Stimulated activated naive CD8-positive, alpha-beta T cell treated with anti-CD3 and anti-CD28 coated beads, Interleukin-15, amount 100 ng/mL, for 72 hours (primary cell): ENCODE data around the gene UST.

ENCODE experiments used
- ATAC-seq: fragments of 150-1000 bp; cut with Tn5 transposase; 2 replicates; pipeline ENCODE4 v1.10.0; 2021; ENCODE audit warnings: mild to moderate bottlenecking, moderate library complexity
- DNase-seq, 2 donors: peaks; one replicate each; pipeline ENCODE4 v3.0.0; 2021 to 2022
- H3K27ac Mint-ChIP-seq, 2 donors: one replicate each; pipeline ENCODE4 v1.8.0; 2022; ENCODE audit warnings: mild to moderate bottlenecking in 2 of 2, mixed read lengths in 2 of 2, moderate library complexity in 2 of 2
- H3K27me3 Mint-ChIP-seq: one replicate; pipeline ENCODE4 v1.8.0; 2022; ENCODE audit warnings: mixed read lengths
- H3K4me1 Mint-ChIP-seq: one replicate; pipeline ENCODE4 v1.8.0; 2022; ENCODE audit warnings: mild to moderate bottlenecking, mixed read lengths
- H3K4me3 Mint-ChIP-seq, 2 donors: one replicate each; pipeline ENCODE4 v1.8.0; 2022; ENCODE audit warnings: mild to moderate bottlenecking in 2 of 2, mixed read lengths in 2 of 2, moderate library complexity in 1 of 2
- H3K9me3 Mint-ChIP-seq, 2 donors: one replicate each; pipeline ENCODE4 v1.8.0; 2022; ENCODE audit warnings: mixed read lengths in 2 of 2

UST gene

DNA sequence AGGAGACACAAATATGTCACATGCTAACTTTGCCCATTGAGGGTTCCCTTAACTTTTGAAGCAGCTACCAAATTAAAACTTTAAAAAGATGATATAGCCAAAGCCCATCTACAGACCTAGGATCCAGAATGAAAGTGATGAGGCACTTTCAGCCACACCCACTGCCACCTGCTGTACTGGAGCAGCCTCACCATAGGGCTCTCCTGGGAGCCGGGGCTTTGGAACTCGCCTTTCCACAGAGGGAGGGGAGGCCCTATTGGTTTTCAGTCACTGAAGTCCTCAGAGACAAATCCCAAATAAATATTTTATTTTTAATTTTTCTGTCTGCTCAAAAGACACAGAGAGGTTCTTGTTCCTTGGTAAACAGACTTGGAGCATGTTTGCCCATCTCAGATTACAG lies 332.6 kb downstream of the UST start:
- no peak overlapping the region for H3K27ac Mint-ChIP-seq
- no peak overlapping the region for H3K4me3 Mint-ChIP-seq
- peaks cover 57% of the 10 kb centered on the region for H3K4me1 Mint-ChIP-seq
- DNase-seq (no peak), ATAC-seq (no peak)
- no peaks in the 10 kb centered on the region for H3K9me3 Mint-ChIP-seq
- no peaks in the 10 kb centered on the region for H3K27me3 Mint-ChIP-seq

GRCh38 chr6:149079911-149080491 lies 333.2 kb downstream of the UST start:
- DNase-seq, result no peak
- no peak for ATAC-seq
- H3K4me1 Mint-ChIP-seq, result peaks cover 62% of the 10 kb centered on the region
- no peaks in the 10 kb centered on the region for H3K27me3 Mint-ChIP-seq
- H3K4me3 Mint-ChIP-seq, result no peak overlapping the region
- no peak overlapping the region for H3K27ac Mint-ChIP-seq
- no peaks in the 10 kb centered on the region for H3K9me3 Mint-ChIP-seq

DNA sequence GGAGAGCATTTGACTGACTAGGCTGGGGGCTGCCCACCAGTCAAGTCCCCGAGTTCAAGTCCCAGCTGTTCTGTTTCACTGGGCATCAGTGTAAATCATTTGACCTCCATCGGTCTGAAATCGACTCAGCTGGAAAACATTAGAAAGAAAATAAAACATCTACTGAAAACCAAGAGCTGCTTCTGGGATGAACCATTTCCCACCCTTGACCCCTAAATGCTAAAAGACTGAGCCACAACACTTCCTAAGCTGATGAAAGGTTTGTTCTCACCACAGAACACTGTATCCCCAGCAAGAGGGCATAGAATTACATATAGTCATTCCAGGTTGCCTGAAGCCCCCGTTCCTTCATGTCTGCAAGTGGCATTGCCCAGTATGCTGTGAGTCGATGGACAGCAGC lies 333.7 kb downstream of the UST start:
- no peak overlapping the region for H3K4me3 Mint-ChIP-seq
- no peaks in the 10 kb centered on the region for H3K27me3 Mint-ChIP-seq
- H3K4me1 Mint-ChIP-seq, result peaks cover 63% of the 10 kb centered on the region
- H3K27ac Mint-ChIP-seq, result no peak overlapping the region
- ATAC-seq (no peak), DNase-seq (no peak)
- peaks cover 0 to 4% of the 10 kb centered on the region in 2 donors for H3K9me3 Mint-ChIP-seq

- no peak for ATAC-seq
- DNase-seq, result no peak
- Mint-ChIP-seq H3K27me3 (no peaks in the 10 kb centered on the region), H3K9me3 (peaks cover 0 to 4% of the 10 kb centered on the region in 2 donors), H3K4me3 (no peak overlapping the region), H3K27ac (no peak overlapping the region), H3K4me1 (peaks cover 63% of the 10 kb centered on the region)
Observed at GRCh38 chr6:149081281-149081680, 334.5 kb downstream of the UST start.

DNA sequence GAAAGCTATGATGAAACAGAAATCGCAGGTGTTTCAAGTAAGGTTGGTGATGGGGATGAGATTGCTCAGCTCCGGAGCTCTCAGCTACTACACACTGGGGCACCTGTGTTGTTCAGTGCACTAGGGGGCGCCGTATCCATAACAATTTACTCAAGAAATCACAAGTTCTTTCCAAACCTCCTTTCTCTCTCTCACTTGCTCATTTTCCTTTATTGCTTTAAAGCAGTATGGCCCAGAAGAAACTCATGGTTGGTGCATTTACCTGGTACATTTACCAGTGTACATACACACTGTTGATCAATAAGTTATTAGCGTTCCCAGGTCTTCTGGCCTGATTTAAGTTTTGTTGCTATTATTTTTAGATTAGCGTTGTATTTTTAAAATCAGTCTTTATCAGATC lies 335.5 kb downstream of the UST start:
- no peak overlapping the region for H3K27ac Mint-ChIP-seq
- DNase-seq (peak; percentile 77 to 85), ATAC-seq (peak; percentile 86)
- H3K4me3 Mint-ChIP-seq, result peak overlapping the region in 1 of 2 donors; percentile 48
- H3K4me1 Mint-ChIP-seq, result peaks cover 61% of the 10 kb centered on the region
- H3K27me3 Mint-ChIP-seq, result no peaks in the 10 kb centered on the region
- H3K9me3 Mint-ChIP-seq, result peaks cover 0 to 4% of the 10 kb centered on the region in 2 donors

DNA sequence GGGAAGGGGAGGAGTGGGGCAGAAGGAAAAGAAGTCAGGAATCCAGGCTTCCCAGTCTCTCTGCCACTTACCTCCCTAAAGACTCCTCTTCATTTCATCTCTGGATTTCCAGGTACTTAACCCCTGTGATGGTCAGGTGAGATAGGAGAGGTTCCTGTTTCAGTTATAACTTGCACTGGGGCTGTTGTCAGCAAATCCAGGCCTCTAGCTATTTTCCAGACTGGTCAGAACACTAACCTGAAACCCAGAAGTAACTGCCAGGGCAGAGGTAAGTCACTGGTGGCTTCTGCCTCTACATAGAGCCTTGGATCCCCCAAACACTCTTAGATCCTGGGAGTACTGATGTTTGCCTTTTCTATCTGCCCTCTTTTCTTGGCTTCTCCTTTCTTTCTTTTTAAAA lies 337.2 kb downstream of the UST start:
- no peaks in the 10 kb centered on the region for H3K27me3 Mint-ChIP-seq
- peak overlapping the region in 1 of 2 donors; percentile 65 for H3K4me3 Mint-ChIP-seq
- H3K9me3 Mint-ChIP-seq, result peaks cover 0 to 4% of the 10 kb centered on the region in 2 donors
- no peak for ATAC-seq
- H3K4me1 Mint-ChIP-seq, result peaks cover 66% of the 10 kb centered on the region
- peak overlapping the region in 1 of 2 donors; percentile 96 for H3K27ac Mint-ChIP-seq
- no peak for DNase-seq

GRCh38 chr6:149084808-149085556 lies 338.2 kb downstream of the UST start:
- peaks cover 0 to 4% of the 10 kb centered on the region in 2 donors for H3K9me3 Mint-ChIP-seq
- ATAC-seq (peak; percentile 68), DNase-seq (no peak)
- no peaks in the 10 kb centered on the region for H3K27me3 Mint-ChIP-seq
- H3K4me3 Mint-ChIP-seq, result peak overlapping the region in 1 of 2 donors; percentile 65
- peaks cover 66% of the 10 kb centered on the region for H3K4me1 Mint-ChIP-seq
- peak overlapping the region; percentile 6 to 96 for H3K27ac Mint-ChIP-seq

DNA sequence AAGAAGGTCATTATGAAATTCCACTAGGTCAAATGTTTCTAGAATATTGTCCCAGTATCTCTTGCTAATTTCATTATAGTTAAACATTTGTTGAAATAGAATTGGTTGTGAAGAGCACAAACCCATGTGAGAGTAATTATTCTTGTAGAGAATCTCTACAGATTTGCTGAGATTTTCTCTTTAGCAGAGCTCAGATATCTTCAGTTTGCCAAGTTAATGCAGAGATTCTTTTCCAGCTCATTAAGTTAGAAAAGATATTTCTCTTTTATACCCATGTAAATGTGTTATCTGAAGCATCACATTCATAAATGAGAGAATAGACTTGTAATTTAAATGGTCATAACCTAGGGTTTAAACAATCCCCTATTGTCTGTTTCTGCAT lies 338.7 kb downstream of the UST start:
- peaks cover 0 to 4% of the 10 kb centered on the region in 2 donors for H3K9me3 Mint-ChIP-seq
- peak overlapping the region; percentile 6 to 96 for H3K27ac Mint-ChIP-seq
- H3K27me3 Mint-ChIP-seq, result no peaks in the 10 kb centered on the region
- H3K4me3 Mint-ChIP-seq, result peak overlapping the region in 1 of 2 donors; percentile 47
- ATAC-seq (no peak), DNase-seq (no peak)
- peaks cover 68% of the 10 kb centered on the region for H3K4me1 Mint-ChIP-seq

DNA sequence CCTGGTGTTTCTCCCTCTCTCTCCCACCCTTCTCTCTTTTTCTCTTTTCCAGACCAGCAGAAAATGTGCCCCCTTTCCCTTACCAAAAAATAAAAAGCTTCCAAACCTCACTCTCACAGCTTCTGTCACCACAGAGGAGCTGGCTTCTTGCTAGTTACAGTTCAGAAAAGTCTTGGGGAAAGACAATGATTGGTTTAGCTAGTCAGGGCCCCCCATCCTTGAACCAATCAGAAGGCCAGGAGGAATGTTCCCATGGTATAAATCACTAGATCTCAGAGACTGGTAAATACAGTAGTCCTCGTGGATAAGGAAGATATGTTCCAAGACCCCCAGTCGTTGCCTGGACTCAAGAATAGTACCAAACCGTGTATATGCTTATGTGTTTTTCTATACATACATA lies 339.5 kb downstream of the UST start:
- ATAC-seq (no peak), DNase-seq (no peak)
- Mint-ChIP-seq H3K4me3 (no peak overlapping the region), H3K27me3 (no peaks in the 10 kb centered on the region), H3K4me1 (peaks cover 66% of the 10 kb centered on the region), H3K9me3 (peaks cover 0 to 4% of the 10 kb centered on the region in 2 donors), H3K27ac (no peak overlapping the region)

DNA sequence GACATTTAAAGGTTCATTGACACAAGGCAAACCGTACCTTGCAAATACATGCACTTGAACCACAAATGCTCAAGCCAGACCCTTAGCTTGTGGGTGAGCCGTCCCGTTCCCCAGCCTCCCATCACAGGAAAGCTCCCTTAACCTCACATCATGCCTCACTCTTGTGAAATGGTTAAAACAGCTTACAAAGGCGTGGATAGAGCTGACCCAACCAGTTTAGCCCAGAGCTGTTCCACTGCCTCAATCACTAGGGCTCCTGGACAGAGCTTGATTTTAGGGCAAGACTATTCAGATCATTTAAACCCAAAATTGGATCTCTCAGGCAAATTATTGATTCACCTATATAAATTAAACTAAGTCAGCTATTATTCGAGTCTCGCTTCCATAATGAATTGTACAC lies 341.1 kb downstream of the UST start:
- DNase-seq (no peak), ATAC-seq (no peak)
- H3K4me1 Mint-ChIP-seq, result peaks cover 64% of the 10 kb centered on the region
- H3K4me3 Mint-ChIP-seq, result no peak overlapping the region
- H3K9me3 Mint-ChIP-seq, result peaks cover 0 to 4% of the 10 kb centered on the region in 2 donors
- H3K27me3 Mint-ChIP-seq, result no peaks in the 10 kb centered on the region
- H3K27ac Mint-ChIP-seq, result no peak overlapping the region

DNA sequence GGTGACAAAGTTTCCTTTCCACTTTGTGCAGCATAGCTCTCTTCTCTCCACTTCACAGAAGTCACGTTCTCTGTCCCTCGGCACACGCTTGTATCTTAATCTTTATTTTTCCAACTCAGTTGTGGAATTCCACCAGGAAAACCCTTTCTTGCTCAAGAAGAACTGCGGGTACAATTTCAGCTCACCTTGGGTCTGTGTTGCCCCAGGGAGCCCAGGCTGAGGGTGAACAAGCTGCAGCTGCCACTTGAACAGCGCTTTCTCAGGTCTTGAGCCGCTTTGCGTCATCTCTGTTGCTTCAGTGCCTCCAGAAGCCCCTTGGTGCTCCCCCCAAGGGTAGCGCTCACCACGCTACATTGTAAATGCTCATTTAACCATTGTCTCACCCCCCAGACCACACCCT lies 341.5 kb downstream of the UST start:
- H3K4me1 Mint-ChIP-seq, result peaks cover 64% of the 10 kb centered on the region
- DNase-seq, result no peak
- no peak overlapping the region for H3K4me3 Mint-ChIP-seq
- H3K27ac Mint-ChIP-seq, result peak overlapping the region in 1 of 2 donors; percentile 1
- no peak for ATAC-seq
- peaks cover 0 to 4% of the 10 kb centered on the region in 2 donors for H3K9me3 Mint-ChIP-seq
- H3K27me3 Mint-ChIP-seq, result no peaks in the 10 kb centered on the region

- Mint-ChIP-seq H3K4me1 (peaks cover 64% of the 10 kb centered on the region), H3K9me3 (peaks cover 0 to 4% of the 10 kb centered on the region in 2 donors), H3K27me3 (no peaks in the 10 kb centered on the region), H3K27ac (no peak overlapping the region), H3K4me3 (no peak overlapping the region)
- ATAC-seq (peak; percentile 42), DNase-seq (no peak)
Observed at GRCh38 chr6:149089510-149089909, 342.7 kb downstream of the UST start.

DNA sequence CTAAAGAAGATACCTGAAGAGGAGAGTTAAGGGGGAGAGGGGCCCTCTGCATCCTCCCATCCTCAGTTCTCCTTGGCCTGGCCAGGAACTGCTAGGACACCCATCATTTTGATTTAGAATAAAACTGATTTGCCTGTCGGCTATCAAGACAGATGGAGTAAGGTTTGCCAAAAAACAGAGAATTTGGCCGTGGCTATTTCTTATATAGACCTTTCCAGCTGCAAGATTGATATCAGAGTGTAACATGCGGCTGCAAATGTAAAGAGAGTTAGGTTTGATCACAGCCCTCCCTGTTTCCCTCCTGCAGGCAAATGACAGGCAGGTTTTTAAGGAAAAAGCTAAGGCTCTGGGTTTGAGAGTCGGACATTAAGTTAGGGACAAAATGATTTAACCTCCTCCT lies 344.1 kb downstream of the UST start:
- ATAC-seq, result no peak
- no peaks in the 10 kb centered on the region for H3K27me3 Mint-ChIP-seq
- H3K4me1 Mint-ChIP-seq, result peaks cover 64% of the 10 kb centered on the region
- no peak for DNase-seq
- no peak overlapping the region for H3K4me3 Mint-ChIP-seq
- H3K27ac Mint-ChIP-seq, result peak overlapping the region in 1 of 2 donors; percentile 2
- H3K9me3 Mint-ChIP-seq, result no peaks in the 10 kb centered on the region

DNA sequence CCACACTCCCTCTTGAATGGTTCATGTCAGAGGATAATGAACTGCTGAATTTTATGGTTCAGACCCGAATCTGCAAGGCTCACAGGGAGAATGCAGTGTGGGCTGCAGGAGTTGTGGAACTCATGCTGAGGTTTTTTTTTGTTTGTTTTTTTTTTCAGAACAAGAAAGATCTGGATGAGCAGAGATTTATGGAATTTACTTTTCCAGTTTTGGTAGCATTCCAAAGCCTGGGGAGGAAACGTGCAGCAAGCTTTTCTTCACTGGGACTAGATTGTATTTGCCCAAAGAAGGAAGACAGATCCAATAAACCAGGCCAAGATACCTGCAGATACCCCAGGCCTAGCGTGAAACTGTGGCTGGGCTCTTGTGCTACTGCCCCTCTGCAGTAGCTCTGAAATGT lies 346.8 kb downstream of the UST start:
- peaks cover 8 to 14% of the 10 kb centered on the region in 2 donors for H3K9me3 Mint-ChIP-seq
- H3K4me3 Mint-ChIP-seq, result peak overlapping the region in 1 of 2 donors; percentile 45
- peaks cover 71% of the 10 kb centered on the region for H3K4me1 Mint-ChIP-seq
- DNase-seq (no peak), ATAC-seq (no peak)
- H3K27ac Mint-ChIP-seq, result peak overlapping the region; percentile 19 to 77
- no peaks in the 10 kb centered on the region for H3K27me3 Mint-ChIP-seq

- peak overlapping the region; percentile 45 to 47 for H3K4me3 Mint-ChIP-seq
- no peaks in the 10 kb centered on the region for H3K27me3 Mint-ChIP-seq
- no peak for ATAC-seq
- H3K4me1 Mint-ChIP-seq, result peaks cover 71% of the 10 kb centered on the region
- H3K27ac Mint-ChIP-seq, result peak overlapping the region; percentile 54 to 84
- H3K9me3 Mint-ChIP-seq, result peaks cover 12 to 19% of the 10 kb centered on the region in 2 donors
- no peak for DNase-seq
Observed at GRCh38 chr6:149094156-149094555, 347.3 kb downstream of the UST start.

- Mint-ChIP-seq H3K27ac (peak overlapping the region; percentile 54 to 84), H3K4me3 (peak overlapping the region; percentile 45 to 47), H3K4me1 (peaks cover 71% of the 10 kb centered on the region), H3K27me3 (no peaks in the 10 kb centered on the region), H3K9me3 (peaks cover 13 to 27% of the 10 kb centered on the region in 2 donors)
- ATAC-seq (peak; percentile 93), DNase-seq (peak in 1 of 2 donors; percentile 44)
Observed at GRCh38 chr6:149094934-149095351, 348.1 kb downstream of the UST start.
